GM10266 (cell line): ENCODE data around the gene PMFBP1.

ENCODE experiments used
- DNase-seq: peaks from one replicate; pipeline ENCODE4 v3.0.0; 2012; ENCODE audit errors: extremely low spot score
- CTCF ChIP-seq: IDR thresholded peaks from 2 replicates; pipeline ENCODE4 v1.5.1; 2012; ENCODE audit warnings: mild to moderate bottlenecking, low read depth; ENCODE audit not compliant: control insufficient read depth, insufficient read depth; ENCODE audit errors: missing control alignments

PMFBP1 gene

GRCh38 chr16:72169708-72170107 lies 2.2 kb downstream of the PMFBP1 start:
- DNase-seq: no peak
- no peak for TF ChIP-seq CTCF

GRCh38 chr16:72168365-72168764 lies 3.6 kb downstream of the PMFBP1 start:
- no peak for DNase-seq
- no peak for TF ChIP-seq CTCF

GRCh38 chr16:72166954-72167561 lies 4.9 kb downstream of the PMFBP1 start:
- DNase-seq: no peak
- no peak for TF ChIP-seq CTCF

GRCh38 chr16:72166151-72166550 lies 5.8 kb downstream of the PMFBP1 start:
- TF ChIP-seq CTCF: no peak
- DNase-seq: no peak

- no peak for DNase-seq
- TF ChIP-seq CTCF: no peak
Observed at GRCh38 chr16:72164691-72165090, 7.3 kb downstream of the PMFBP1 start.

- no peak for TF ChIP-seq CTCF
- DNase-seq: no peak
Observed at GRCh38 chr16:72162105-72162692, 9.8 kb downstream of the PMFBP1 start.

GRCh38 chr16:72159801-72160200 lies 12.2 kb downstream of the PMFBP1 start:
- no peak for TF ChIP-seq CTCF
- DNase-seq: no peak
